GM13976 (cell line): ENCODE measurements around the gene KLF7.
"Not testable (repeated sequence)": the region's sequence is repeated elsewhere in the genome, so short reads cannot be mapped to it uniquely, and the experiment has no call there.

ENCODE experiments used
- DNase-seq: peaks from one replicate; pipeline ENCODE4 v3.0.0; 2012; ENCODE audit warnings: low spot score
- in situ Hi-C: fragments of 300-500 bp; cut with MboI; formaldehyde crosslinking; loops from one replicate; pipeline ENCODE4 v1.12.0; 2022; ENCODE audit warnings: low sequenced_read_pairs, mixed read lengths, inconsistent platforms; ENCODE audit not compliant: unreplicated experiment
- TF ChIP-seq, protein P1 (sequence below): IDR thresholded peaks from 2 replicates; pipeline ENCODE4 v1.5.1; 2012; ENCODE audit warnings: borderline replicate concordance, mild to moderate bottlenecking; ENCODE audit not compliant: insufficient read depth; ENCODE audit errors: extremely low read depth, missing control alignments, control extremely low read depth

KLF7 gene

DNA sequence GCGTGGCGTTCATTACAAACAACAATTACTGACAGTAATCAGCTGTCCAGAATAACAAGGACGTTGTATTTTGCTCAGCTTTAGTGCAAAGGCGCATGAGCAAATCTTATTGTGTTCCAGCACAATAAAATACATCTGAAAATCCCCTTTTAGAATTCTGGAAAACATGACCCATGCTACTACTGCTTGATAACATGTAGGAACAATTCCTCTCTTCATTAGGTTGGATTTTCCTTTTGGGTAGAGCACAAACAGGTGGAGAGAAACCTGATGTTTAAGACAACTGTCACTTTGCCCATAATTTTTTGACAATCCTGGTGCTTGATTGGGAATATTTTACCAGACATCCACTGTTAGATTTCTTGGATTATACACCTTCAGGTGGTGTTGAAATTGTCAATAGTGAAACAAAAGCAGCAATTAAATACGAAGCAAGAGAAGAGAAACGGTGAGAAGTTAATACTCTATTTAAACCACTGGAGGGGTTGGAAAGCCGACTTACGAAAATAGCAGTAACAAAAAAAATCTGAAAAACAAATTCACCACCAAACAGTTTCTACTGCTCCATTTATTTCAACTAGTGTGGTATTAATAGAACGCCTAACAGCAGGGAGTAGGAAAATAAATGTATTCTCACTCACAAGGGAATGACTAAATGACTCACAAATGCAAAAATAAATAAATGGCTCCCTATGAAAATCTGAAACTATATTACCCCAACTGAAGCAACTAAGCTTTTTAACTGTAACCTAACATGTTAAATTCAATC is 123.8 kb downstream of the KLF7 start:
- TF ChIP-seq, protein P1, sequence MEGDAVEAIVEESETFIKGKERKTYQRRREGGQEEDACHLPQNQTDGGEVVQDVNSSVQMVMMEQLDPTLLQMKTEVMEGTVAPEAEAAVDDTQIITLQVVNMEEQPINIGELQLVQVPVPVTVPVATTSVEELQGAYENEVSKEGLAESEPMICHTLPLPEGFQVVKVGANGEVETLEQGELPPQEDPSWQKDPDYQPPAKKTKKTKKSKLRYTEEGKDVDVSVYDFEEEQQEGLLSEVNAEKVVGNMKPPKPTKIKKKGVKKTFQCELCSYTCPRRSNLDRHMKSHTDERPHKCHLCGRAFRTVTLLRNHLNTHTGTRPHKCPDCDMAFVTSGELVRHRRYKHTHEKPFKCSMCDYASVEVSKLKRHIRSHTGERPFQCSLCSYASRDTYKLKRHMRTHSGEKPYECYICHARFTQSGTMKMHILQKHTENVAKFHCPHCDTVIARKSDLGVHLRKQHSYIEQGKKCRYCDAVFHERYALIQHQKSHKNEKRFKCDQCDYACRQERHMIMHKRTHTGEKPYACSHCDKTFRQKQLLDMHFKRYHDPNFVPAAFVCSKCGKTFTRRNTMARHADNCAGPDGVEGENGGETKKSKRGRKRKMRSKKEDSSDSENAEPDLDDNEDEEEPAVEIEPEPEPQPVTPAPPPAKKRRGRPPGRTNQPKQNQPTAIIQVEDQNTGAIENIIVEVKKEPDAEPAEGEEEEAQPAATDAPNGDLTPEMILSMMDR, result no peak
- in situ Hi-C loops, result no loop called here
- DNase-seq, result no peak

DNA sequence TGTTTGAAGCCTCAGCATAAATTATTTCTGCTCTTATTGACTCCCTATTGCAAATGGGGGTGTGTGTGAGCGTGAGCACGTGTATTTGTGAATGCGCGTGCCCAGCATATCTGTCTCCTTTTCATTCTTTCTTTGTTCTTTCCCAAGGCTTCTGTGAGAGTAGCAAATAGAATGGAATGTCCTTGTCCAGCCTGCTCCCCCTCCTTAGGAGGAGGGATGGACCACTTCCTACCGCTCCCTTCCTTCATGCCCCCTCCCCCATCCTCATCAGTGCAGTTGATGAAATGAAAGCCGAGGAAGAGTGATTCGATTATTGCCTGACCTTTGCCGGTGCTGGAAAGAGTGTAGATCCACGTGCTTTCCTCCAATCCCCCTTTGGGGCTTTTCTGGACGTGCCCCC is 124.5 kb downstream of the KLF7 start:
- TF ChIP-seq, protein P1, result no peak
- DNase-seq, result no peak
- in situ Hi-C loops, result no loop called here

DNA sequence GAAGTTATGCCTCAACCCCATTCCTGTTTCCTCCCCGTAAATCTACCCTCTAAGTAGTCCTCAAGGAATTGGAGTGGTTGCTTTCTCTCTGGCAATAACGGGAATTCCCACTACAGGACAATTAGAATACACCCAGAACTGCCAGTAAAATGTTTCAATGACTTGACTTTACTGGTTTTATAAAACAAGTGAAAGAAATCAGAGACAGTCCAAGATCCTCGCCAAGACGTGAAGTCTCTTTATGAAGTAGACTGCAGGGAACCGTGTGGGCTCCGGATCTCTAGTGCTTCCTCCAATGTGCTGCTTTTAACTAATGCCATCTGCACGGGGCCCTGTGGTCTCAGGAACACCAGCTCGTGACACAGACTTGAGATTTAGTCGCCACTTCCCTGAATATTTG is 125.1 kb downstream of the KLF7 start:
- no peak for DNase-seq
- in situ Hi-C loops, result no loop called here
- TF ChIP-seq, protein P1, result no peak

DNA sequence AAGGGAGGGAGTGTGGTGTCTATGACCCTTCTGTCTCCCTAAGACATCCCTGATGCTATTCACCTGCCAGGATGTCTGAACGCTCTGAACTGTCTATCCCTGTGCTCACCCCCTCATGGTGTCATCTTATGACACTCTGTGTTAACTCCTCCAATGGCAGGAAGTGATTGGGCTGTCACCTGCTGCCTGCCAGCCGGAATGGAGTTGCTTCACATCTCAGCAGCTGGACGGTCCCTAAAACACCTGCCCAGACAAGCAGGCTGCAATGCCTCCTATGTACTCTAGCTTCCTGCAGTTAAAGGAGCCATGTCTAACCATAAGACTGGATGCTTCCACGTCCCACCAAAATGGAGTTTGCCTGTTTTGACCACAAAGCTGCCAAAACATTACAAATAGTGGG is 126.5 kb downstream of the KLF7 start:
- DNase-seq, result no peak
- TF ChIP-seq, protein P1, result no peak
- in situ Hi-C loops, result no loop called here

DNA sequence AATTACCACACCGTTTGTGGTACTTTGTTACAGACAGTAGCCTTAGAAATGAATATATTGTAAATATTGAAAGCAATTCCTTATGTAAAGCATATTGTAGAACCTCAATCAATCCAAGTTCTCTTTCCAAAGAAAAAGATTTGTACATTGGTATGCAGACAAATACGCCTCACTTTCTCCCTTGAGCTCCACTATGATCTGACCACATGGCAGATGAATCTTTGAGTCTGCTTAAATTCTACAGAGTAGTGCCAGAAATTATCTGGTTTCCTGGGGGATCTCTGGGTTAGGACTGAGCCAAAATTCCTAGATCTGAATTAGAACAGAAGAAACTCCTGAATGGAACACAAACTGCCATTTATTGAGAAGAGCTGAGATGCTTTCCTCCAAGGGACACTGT is 127.4 kb downstream of the KLF7 start:
- in situ Hi-C loops, result no loop called here
- DNase-seq, result no peak
- TF ChIP-seq, protein P1, result no peak

DNA sequence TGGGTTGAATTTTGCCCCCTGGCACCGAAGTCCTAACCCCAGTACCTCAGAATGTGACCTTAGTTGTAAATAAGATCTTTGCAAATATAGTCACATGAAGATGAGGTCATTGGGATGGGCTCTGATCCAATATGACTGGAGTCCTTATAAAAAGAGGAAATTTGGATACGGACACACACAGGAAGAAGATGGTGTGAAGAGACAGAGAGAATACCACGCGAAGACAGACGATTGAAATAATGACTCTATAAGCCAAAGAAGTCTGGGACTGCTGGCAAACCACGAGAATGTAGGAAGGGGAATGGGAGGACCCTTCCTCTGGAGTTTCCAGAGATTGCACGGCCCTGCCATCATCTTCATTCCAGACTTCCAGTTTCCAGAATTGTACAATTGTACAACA is 127.9 kb downstream of the KLF7 start:
- in situ Hi-C loops, result no loop called here
- DNase-seq, result no peak
- TF ChIP-seq, protein P1, result no peak

DNA sequence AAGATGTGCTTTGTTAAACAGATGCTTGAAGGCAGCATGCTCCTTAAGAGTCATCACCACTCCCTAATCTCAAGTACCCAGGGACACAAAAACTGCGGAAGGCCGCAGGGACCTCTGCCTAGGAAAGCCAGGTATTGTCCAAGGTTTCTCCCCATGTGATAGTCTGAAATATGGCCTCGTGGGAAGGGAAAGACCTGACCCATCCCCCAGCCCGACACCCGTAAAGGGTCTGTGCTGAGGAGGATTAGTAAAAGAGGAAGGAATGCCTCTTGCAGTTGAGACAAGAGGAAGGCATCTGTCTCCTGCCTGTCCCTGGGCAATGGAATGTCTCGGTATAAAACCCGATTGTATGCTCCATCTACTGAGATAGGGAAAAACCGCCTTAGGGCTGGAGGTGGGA is 128.7 kb downstream of the KLF7 start:
- in situ Hi-C loops, result not testable (repeated sequence)

More for the DNA sequence above, 128.7 kb downstream of the KLF7 start:
- DNase-seq, result not testable (repeated sequence)
